MV-4-11 (cell line): Measurements from ENCODE around the gene TRERF1.
A peak's percentile ranks its signal among the peaks of the same experiment; 100 is the strongest.

ENCODE experiments used
- DNase-seq: peaks from one replicate; lab custom pipeline; 2025; lab: John Stamatoyannopoulos, UW

The TRERF1 gene

GRCh38 chr6:42367353-42368011 lies 84.2 kb downstream of the TRERF1 start:
- DNase-seq: peak; percentile 70

DNA sequence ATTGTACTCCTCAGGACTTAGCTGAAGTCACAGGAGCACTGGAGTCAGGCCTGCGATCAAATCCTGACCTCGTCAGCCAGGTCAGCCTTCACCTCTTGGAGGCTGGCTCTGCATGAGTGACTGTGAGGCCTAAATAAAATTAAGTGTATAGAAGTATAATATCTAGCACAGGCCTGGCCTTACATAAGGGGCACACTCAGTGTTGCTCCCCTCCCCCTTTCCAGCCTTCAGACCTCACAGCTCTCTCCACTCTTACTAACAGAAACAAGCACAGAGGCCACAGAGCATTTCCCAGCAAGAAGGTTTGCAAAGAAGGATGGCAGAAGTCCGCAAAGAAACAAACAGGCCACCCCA lies 84.8 kb downstream of the TRERF1 start:
- DNase-seq: no peak

DNA sequence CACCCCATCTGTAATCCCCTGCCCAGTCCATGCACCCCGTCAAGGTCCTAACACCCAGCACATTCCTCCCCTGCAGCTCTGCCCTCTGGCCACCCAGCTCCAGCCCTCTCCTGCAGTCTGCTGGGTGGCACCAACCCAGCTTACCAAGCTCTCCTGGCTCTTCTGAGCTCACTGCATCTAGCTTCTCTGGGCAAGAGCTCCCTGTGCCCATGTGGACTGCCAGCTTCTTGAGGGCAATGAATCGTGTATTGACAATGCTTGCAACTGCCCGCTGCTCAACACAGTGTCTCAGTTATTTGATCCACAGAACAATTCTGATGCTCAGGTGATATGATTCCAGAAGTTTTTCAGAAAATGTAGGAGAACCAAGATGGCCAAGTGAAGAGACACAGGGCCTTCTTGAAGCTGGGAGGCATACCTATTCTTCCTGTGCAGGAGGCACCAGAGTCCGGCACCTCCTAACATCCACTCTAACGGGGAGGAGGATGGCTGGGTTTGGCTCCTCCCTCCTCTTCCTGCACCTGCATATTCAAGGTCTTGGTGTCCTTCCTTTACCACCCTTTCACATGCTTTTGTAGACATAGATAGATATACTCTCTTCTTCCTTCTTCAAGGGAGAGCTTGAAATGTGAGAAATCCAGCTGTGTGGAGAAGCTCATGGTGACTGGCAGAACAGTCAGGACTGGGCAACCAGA lies 85.6 kb downstream of the TRERF1 start:
- no peak for DNase-seq

DNA sequence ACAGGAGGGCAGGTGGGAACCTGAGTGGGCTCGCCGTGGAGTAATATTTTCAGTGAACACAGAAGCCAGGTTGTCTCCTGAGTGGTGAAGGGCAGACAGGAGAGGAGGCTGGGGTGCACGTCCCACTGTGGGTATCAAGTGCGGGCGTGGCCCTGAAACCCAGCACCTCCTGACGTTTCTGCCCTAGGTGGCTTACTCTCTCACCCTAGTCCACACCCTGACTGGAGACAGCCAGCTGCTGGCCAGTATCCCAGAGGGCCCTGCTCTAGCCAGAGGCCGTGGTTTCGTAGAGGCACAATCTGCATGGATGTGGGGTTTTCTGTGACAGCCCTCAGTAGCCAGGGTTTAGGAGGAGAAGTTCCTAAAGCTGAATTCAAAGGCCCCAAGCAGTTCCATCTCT lies 86.7 kb downstream of the TRERF1 start:
- DNase-seq: no peak

DNA sequence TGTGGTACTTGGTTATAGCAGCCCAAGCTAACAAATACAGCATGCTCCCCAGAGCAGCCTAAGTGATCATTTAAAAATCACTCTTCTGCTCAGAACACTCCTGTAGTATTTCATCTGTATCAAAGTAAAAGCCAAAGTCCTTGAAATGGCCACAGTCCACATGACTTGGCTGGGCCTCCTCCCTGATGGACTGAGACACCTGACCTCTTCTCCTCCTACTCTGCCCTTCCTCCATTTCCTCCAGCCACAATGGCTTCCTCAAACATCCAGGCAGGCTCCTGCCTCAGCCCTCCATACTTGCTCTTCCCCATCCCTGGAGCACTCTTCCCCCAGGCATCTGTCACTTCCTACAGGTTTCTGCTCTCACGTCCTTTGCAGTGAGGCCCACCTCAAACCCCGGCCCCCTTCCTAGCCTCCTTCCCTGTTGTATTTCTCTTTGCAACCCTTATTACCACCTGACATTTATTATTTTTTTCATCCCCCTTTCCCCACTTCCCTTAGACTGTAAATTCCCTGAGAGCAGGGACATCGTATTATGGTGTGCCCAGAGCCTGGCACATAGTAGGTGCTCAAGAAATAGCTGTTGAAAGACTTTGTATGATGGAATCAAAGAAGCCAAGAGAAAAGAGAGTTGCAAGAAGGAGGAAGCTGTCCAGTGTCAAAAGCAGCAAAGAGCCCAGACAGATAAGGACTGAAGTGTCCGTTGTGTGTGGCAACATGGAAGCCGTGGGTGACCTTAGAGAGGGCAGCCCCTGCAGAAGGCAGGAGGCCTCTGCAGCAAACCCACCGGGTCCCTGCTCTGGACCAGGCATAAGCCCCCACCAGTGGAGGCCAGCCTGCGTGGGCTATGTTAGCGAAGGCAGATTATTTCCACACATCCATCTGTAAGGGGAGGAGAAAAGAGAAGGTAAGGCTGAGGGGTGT lies 87.5 kb downstream of the TRERF1 start:
- no peak for DNase-seq

- no peak for DNase-seq
Observed at GRCh38 chr6:42361036-42361435, 90.7 kb downstream of the TRERF1 start.

GRCh38 chr6:42359021-42359420 lies 92.7 kb downstream of the TRERF1 start:
- no peak for DNase-seq

- no peak for DNase-seq
Observed at GRCh38 chr6:42355416-42355815, 96.3 kb downstream of the TRERF1 start.

DNA sequence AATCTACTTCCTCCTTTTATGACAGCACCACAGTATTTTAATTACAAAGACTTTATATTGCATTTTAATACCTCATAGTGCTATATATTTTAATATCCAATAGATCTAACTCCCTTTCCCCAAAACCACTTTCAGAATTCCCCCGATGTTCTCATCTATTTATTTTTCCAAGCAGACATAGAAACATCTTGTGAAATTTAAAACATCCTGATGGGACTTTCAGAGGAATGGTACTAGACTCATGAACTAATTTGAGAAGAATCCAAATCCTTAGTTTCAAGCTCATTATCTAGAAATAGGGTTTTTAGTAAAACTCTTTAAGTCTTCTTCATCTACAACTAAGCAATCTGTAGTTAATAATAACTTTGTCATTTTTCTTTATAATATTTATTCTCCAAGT lies 97.0 kb downstream of the TRERF1 start:
- DNase-seq: no peak

GRCh38 chr6:42352856-42353564 lies 98.7 kb downstream of the TRERF1 start:
- DNase-seq: no peak

- no peak for DNase-seq
Observed at GRCh38 chr6:42350911-42351310, 100.8 kb downstream of the TRERF1 start.

GRCh38 chr6:42349753-42350511 lies 101.8 kb downstream of the TRERF1 start:
- no peak for DNase-seq

- no peak for DNase-seq
Observed at GRCh38 chr6:42347456-42347855, 104.3 kb downstream of the TRERF1 start.

DNA sequence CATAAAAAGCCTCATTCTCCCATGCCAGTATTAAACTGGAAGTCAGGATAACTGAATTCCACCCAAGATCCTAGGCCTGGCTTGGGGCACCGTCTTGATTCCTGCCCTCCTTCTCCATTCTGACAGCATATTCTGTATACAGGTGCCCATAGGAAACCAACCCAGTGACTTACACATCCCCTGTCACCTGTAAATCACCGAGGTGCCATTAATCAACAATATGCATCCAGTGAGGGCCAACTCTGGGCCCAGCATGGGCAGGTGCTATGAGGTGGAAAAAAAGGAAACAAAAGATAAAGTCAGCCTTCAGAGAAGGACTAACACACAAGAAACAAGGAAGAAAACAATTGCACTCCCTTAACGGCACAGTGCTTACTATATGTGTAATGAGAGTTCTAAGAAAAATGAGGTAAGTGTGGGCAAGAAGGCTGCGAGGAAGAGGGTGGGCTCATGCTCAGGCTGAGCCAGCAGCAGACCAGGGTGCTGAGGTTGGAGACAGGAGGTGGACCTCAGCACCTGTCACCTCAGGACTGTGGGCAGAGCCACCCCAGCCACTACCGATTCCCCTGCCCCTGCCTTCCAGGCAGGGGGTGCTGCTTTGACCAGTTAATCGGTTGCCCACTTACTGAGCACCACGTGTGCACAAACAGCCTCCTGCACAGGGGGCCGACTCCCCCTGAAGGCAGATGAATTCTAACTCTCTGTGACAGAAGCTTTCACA lies 105.9 kb downstream of the TRERF1 start:
- no peak for DNase-seq

- DNase-seq: no peak
Observed at GRCh38 chr6:42344756-42345155, 107.0 kb downstream of the TRERF1 start.

- DNase-seq: no peak
Observed at GRCh38 chr6:42341771-42342553, 109.8 kb downstream of the TRERF1 start.

- DNase-seq: no peak
Observed at GRCh38 chr6:42341221-42341620, 110.5 kb downstream of the TRERF1 start.

GRCh38 chr6:42340511-42340910 lies 111.2 kb downstream of the TRERF1 start:
- DNase-seq: no peak

- DNase-seq: no peak
Observed at GRCh38 chr6:42339991-42340401, 111.7 kb downstream of the TRERF1 start.

- peak; percentile 53 for DNase-seq
Observed at GRCh38 chr6:42338744-42339222, 112.9 kb downstream of the TRERF1 start.
